IPS-18c (cell line): ENCODE results near the gene QPCT.
"Not testable (repeated sequence)": the region's sequence is repeated elsewhere in the genome, so short reads cannot be mapped to it uniquely, and the experiment has no call there.

Source experiments
- H3K4me3 ChIP-seq: 2 replicates; pipeline ENCODE4 v1.7.0; 2013; ENCODE audit warnings: low read depth, mild to moderate bottlenecking, low read length, moderate library complexity; ENCODE audit not compliant: insufficient read depth
- H3K9me3 ChIP-seq: one replicate; pipeline ENCODE4 v1.6.1; 2013; ENCODE audit warnings: mild to moderate bottlenecking, low read length, moderate library complexity; ENCODE audit not compliant: control insufficient read depth, insufficient read depth

The QPCT gene

DNA sequence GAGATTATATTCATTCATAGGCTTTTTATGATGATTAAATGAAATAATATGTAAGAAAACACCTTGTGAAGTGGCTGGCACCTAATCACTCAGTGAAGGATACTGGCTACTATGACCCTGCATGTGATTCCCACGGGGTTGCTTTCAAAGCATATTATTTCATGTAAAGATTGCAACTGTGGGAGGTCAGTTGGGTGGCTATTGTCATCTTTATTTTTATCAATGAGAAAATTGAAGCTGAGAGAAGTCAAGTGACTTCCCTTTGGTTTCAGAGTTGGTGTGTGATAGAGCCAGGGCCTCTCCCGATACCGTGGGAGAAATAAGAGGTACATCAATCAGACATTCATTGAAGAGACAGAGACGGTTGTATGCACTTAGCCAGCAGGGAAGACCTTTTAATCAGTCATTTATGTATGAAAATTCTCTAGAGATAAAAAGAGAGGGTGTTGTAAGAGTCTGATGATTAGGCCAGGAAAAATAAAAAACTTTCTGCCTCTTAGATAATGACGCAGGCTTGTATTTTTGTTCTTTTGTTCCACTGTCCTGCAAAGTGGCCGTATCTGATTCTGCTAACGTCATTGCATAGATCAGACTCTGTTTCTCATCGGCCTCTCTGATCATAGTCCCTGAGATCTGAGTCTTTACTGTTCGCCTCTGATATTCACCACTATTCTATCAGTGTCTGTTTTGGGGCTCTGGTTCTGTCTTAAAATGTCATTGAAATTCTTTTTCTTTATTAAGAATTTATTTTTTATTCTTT is 50.5 kb downstream of the QPCT start:
- Histone ChIP-seq H3K9me3 (no peaks in the 10 kb centered on the region), H3K4me3 (no peak overlapping the region)

DNA sequence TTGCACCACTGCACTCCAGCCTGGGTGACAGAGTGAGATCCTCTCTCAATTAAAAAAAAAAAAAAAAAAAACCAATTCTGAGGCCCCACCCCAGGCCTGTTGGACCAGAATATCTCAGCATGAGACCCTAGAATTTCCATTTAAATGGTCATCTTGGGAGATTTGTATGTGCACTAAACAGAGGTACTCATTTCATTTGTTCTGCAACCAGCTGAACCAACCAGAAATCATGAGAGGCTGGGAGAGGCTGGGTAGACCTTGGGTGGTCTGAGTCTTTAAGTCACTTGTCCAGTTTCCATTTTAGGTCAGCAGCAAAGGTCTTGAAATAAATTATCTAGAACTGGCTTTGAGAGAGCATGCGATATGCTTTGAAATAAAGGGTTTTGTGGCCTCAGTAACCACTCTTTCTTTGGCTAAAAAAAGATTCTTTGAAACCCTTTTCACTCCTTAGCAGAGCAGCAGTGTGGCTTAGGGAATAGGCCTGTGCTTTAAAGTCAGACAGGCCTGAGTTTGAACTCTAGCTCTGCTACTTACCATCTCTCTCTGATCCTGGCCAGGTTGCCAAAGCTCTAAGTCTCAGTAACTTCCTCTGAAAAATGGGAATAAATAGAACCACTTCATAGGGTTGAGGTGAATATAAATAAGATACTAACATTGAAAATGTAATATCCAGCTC is 52.6 kb downstream of the QPCT start:
- Histone ChIP-seq H3K4me3 (no peak overlapping the region), H3K9me3 (no peaks in the 10 kb centered on the region)

DNA sequence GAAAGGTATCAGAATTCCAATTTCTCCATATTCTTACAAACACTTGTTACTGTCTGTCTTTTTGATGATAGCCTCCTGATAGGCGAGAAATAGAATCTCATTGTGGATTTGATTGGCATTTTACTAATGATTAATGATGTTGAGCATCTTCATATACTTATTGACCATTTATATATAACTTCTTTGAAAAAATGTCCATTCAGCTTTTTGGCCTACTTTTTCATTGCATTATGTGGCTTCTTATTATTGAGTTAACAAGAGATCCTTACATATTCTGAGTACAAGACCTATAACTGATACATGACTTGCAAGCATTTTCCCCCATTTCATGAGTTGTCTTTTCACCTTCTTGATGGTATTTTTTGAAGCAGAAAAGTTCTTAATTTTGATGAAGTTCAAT is 54.6 kb downstream of the QPCT start:
- Histone ChIP-seq H3K4me3 (no peak overlapping the region), H3K9me3 (no peaks in the 10 kb centered on the region)

DNA sequence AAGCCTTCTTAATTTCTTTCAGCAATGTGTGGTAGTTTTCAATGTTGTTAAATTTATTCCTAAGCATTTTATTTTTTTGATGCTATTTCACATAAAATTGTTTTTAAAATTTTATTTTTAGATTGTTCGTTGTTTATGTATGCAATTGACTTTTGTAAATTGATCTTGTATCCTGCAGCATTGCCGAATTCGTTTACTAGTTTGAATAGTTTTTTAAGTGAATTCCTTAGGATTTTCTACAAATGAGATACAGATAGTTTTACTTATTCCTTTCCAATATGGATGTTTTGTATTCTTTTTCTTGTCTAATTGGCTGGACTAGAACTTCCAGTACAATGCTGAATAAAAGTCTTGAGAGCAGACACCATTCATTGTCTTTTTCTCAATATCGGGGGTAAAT is 55.6 kb downstream of the QPCT start:
- no peak overlapping the region for H3K4me3 ChIP-seq
- no peaks in the 10 kb centered on the region for H3K9me3 ChIP-seq

DNA sequence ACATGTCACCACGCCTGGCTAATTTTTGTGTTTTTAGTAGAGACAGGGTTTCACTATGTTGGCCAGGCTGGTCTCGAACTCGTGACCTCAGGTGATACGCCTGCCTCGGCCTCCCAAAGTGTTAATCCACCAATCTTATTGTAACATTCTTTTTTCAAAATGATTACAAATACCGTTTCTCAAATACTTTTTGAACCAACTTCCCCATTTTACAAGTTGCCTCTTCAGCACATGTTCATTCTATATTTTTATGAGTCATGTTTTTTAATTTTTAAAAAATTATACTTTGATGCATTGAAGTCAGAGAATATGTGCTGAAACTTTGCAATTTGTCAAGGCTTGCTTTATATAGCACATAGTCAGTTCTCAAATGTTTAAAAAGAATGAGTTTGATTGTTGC is 58.2 kb downstream of the QPCT start:
- no peak overlapping the region for H3K4me3 ChIP-seq
- no peaks in the 10 kb centered on the region for H3K9me3 ChIP-seq

DNA sequence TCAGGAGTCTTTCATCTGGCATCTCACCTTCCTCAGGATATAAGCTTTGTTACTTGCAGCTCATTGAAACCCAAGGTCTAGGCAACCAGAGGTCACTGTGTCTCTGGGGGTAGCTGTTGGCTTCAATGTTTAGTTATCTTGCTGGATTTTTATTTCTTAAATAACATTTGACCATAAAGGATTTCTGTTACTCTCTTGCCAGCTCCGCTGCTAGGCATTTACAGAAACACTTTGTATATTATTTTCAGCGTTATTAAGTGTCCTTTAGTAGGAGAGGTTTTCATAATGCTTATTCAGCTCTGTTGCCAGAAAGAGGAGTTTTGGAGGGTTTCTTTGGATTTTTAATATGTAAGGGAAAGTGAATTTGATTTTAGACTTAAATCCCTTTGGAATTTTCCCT is 61.4 kb downstream of the QPCT start:
- Histone ChIP-seq H3K9me3 (no peaks in the 10 kb centered on the region), H3K4me3 (no peak overlapping the region)

DNA sequence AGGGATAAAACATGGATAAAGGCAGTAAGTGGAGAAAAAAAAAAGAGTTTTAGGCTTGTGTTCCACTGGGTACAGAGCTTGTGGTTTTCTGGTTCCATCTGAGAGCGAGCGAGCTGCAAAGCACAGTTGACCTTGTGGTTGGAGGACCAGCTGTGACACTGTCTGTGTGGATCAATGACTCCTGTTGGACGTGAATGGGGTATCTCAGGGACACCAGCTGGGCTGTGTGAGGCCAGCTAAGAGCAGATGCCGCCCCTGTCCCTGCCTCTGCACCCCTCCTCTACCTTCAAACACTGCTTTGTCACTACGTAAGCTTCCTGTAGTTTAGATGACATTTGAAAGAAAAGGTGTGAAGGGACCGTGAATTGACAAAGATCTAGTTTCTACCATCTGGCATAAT is 67.8 kb downstream of the QPCT start:
- no peaks in the 10 kb centered on the region for H3K9me3 ChIP-seq
- H3K4me3 ChIP-seq: no peak overlapping the region

DNA sequence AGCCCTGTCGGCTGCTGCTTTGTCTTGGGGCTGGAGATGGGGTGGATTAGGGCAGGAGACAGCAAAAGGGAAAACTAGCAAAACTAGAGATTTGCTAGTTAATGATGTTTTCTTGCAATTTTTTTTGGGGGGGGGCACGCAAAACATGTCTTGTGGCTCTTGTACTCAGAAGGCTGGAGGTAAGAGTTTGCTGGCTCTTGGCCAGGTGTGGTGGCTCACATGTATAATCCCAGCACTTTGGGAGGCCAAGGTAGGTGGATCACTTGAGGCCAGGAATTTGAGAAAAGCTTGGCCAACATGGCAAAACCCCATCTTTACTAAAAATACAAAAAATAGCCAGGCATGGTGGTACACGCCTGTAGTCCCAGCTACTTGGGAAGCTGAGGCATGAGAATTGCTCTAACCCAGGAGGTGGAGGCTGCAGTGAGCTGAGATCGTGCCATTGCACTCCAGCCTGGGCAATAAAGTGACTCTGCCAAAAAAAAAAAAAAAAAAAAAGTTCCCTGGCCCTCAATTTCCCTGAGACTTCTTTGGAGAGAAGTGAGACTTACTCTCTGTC is 69.6 kb downstream of the QPCT start:
- H3K9me3 ChIP-seq, H3K4me3 ChIP-seq: not testable (repeated sequence)

DNA sequence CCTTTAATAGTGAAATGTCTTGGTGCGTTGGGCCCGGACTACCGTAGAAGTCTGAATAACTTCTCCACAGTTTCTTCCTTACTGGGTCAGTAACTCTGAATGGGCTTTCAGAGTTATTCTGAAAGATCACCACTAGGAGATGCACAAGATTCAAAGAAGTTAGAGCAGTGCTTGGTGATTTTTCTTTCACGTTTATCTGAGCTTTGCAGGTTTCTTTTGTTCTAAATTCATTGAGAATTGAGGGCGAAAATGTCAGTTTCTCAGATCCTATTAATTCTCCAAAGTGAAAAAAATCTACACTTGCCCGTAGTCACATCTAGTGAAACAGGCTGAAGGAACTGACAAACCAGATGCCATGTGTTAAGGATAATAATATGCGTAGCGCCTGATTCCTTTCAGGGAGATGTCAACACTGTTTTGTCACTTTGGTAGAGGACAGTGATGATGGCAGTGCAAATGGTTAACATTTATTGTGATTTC is 70.1 kb downstream of the QPCT start:
- H3K9me3 ChIP-seq: no peaks in the 10 kb centered on the region
- H3K4me3 ChIP-seq: no peak overlapping the region

DNA sequence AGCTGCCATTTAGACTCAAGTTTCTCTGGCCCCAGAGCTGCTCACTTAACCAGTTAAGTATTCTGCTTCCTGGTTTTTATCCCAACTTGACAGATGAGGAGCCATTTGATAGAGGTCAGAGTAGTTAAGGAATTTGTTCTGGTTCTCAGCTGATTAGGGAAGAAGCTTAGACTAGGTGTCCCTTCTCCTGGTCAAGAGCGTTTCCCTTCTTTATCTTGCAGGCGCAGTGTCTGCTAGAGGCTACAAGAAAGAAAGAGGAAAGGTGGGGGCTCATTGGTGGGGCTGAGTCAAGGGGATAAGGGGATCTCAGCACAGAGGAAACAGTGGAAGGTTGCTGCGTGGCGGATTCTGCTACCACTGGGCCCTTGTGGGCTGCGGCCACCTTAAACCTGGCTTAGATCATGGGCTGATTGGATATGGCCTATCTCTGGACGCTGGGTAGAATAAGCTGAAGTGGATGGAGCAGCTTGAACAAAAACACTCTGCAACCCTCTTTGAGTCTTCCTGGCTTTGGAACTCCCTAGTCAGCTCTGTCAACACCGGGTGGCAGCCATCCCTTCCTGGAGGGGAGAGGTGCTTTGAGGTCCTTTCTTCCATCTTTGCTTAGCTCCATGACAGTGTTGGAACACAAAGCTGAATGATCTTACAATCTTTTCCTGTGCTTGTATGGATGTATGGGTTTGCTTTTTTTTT is 70.8 kb downstream of the QPCT start:
- Histone ChIP-seq H3K4me3 (no peak overlapping the region), H3K9me3 (no peaks in the 10 kb centered on the region)

DNA sequence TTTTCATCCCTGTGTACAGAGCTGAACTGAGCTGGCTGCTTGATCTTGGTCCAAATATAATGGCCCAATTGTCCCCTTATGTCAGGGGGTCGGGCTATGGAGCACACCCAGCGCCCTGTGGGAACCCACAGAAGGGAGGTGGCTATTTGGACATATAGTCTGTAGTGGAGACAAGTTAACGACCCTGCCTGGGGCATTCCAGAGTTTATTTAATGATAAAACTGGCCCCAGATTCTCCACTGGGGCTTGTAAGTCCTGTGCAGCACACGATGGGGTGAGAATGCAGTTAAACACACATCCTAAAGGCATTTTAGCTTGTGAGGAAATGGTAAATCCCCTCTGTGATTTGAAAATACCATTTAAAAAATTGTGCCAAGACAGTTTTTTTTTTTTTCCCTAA is 72.9 kb downstream of the QPCT start:
- no peak overlapping the region for H3K4me3 ChIP-seq
- no peaks in the 10 kb centered on the region for H3K9me3 ChIP-seq

DNA sequence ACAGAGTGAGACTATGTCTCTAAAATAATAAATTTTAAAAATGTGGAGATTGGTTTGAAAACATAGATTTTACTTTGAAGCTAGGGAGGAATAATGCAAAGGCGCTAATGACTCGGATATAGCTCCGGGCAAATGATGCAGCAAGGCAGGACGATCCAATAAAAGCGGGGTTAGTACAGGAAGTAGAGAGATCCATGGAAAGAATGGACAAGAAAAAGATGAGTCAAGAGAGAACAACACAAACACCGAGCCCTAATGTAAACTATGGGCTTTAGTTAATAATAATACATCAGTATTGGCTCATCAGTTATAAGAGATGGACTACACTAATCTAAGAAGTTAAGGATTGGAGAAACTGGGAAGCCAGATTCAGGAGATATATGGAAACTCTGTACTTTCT is 74.5 kb downstream of the QPCT start:
- no peak overlapping the region for H3K4me3 ChIP-seq
- H3K9me3 ChIP-seq: no peaks in the 10 kb centered on the region

DNA sequence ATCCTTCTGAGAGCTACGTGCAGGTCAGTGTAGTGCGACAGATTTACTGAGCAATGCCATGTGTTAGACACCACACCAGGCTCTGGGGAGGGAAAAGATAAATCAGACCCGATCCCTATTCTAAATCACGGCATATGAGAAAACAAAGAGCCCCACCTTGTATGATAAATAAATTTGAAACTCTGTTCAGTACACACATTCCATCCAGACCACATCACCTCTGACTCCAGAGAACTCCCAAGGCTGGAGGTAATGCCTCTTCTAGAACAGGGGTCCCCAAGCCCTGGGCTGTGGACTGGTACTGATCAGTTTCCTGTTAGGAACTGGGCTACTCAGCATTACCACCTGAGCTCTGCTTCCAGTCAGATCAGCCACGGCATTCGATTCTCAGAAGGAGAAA is 77.3 kb downstream of the QPCT start:
- Histone ChIP-seq H3K9me3 (no peaks in the 10 kb centered on the region), H3K4me3 (no peak overlapping the region)

DNA sequence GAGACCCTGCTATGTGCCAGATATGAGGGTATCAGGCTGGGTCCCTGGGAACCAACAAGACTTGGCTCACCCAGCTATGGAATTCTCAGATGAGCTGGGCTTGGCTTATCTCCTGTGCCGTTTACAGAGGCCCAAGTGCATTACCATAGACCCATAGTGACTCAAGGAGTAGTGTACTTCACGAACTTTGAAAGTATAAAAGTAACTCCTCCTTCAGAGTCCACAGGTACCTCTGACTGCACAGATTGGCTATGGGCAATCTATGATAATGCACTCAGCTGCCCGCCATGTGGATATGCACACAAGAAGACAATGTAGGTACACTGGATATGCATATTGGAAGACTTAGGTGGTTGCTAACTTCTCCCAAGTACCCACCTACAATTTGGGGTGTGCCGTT is 78.4 kb downstream of the QPCT start:
- Histone ChIP-seq H3K9me3 (no peaks in the 10 kb centered on the region), H3K4me3 (no peak overlapping the region)
